ENCODE measurements around the gene FAM124A. TPM values are rescaled to one million over a fixed set of nuclear protein-coding genes. Genes with fewer than 3 reads are reported as not detected.

The FAM124A gene
- polyA plus RNA-seq, 2 of the 4 experiments (the other 2 are of a cell fraction) = 1.5 to 1.6 TPM

DNA sequence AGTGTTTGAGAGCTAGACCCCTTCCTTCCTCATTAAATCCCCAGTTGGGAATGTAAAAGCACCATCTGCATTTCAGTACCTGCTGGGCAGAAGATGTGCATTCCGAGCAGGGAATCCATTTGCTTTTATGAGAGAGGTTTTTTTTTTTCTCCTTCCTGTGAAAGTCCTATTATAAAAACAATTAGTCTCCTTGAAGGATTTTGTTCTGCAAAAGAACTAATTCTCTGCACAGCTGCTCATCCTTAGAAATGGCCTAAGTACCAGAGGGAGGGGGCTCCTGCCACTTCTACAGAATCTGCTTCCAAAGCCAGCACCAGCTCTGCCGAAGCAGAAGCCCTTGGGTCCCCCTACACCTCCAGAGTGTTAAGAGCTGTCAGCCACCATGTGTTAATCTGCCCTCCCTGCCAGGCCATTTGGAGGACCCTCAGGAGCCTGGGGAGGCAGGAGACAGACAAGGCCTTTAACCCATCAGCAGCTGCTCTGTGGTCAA lies 80.9 kb downstream of the FAM124A start (continued):
- TF ChIP-seq ATOH8 (CRISPR knock-in tag; IDR thresholded peaks at IDR 0.05; ENCODE audit: low read depth) = no peak

DNA sequence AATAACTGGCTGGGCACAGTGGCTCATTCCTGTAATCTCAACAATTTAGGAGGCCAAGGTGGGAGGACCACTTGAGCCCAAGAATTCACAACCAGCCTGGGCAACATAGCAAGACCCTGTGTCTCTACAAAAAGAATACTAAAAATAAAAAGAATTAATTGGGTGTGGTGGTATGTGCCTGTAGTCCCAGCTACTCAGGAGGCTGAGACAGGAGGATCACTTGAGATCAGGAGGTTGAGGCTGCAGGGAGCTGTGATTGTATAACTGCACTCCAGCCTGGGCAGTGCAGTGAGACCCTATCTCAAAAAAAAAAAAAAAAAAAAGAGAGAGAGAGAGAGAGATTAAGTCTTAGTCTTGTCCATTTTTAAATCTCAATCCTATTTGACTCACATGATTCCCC lies 81.7 kb downstream of the FAM124A start:
- POLR2A ChIA-PET = no interaction called here
- ATAC-seq (no peak), DNase-seq (ENCODE audit: low read depth in 1 of 2, low spot score in 1 of 2) (no peak), FAIRE-seq (no peak)
- Histone ChIP-seq H3K4me1 (no peaks in the 10 kb centered on the region), H3K27ac (no peak overlapping the region), H3K9me3 (no peaks in the 10 kb centered on the region), H3K4me3 (no peak overlapping the region), H3K4me2 (no peak overlapping the region)
- CTCF ChIA-PET = no interaction called here
- TF ChIP-seq HDAC2 (IDR thresholded peaks at IDR 0.05) = no peak
- TF ChIP-seq JUNB (IDR thresholded peaks at IDR 0.05) = no peak
- TF ChIP-seq MYC (IDR thresholded peaks at IDR 0.05; ENCODE audit: borderline replicate concordance, low read length) = no peak
- no peak for TF ChIP-seq NFE2L2 (conservative IDR thresholded peaks at IDR 0.05; ENCODE audit: low read length)
- no peak for TF ChIP-seq SREBF2 (IDR thresholded peaks at IDR 0.05)
- no peak for TF ChIP-seq MAX (IDR thresholded peaks at IDR 0.05)
- no peak for TF ChIP-seq SMC3 (IDR thresholded peaks at IDR 0.05)
- TF ChIP-seq, protein P1, sequence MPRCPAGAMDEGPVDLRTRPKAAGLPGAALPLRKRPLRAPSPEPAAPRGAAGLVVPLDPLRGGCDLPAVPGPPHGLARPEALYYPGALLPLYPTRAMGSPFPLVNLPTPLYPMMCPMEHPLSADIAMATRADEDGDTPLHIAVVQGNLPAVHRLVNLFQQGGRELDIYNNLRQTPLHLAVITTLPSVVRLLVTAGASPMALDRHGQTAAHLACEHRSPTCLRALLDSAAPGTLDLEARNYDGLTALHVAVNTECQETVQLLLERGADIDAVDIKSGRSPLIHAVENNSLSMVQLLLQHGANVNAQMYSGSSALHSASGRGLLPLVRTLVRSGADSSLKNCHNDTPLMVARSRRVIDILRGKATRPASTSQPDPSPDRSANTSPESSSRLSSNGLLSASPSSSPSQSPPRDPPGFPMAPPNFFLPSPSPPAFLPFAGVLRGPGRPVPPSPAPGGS (IDR thresholded peaks at IDR 0.05) = no peak
- no peak for TF ChIP-seq CBX2 (IDR thresholded peaks at IDR 0.05; ENCODE audit: borderline replicate concordance, low read depth)

DNA sequence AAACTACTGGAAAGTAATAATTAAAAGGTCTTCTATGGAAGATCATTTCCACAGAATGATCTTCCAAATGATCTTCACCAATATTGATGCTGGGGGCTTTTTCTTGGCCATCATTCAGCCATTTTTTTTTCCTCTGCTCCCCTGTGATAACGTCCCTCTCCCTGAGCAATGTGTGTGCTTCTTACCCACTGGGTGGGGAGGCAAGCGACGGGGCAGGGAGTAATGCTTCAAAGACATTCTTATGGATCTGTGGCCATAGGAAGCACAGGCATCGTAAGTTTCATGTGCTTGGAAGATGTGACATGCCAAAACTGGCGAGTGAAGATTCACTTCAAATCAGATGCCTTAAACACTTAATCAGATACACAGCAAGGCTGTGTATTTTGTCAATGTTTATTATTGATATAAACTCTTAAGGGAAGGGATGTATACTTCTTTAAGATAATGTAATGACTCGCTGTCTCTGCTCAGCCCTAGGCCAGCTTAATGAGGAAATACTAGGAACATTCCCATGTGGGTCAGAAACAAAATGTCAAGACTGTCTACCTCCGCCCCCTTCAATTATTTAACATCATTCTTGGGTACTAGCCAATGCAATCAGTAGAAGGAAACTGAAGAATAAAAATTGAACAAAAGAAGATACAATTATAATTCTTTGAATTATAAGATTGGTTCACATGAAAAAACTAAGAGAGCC lies 83.2 kb downstream of the FAM124A start:
- Histone ChIP-seq H3K4me2 (no peak overlapping the region), H3K4me3 (no peak overlapping the region), H3K27ac (no peak overlapping the region), H3K9me3 (no peaks in the 10 kb centered on the region), H3K4me1 (no peaks in the 10 kb centered on the region)
- ChIA-PET POLR2A (no interaction called here), CTCF (no interaction called here)
- no peak for DNase-seq (ENCODE audit: low read depth in 1 of 2, low spot score in 1 of 2)
- 75% methylated on average over 7 of the region's 7 CpGs for WGBS (ENCODE audit: missing lambda C conversion rate)
- ATAC-seq = no peak
- no peak for FAIRE-seq
- TF ChIP-seq ATOH8 (CRISPR knock-in tag; IDR thresholded peaks at IDR 0.05; ENCODE audit: low read depth) = no peak
- no peak for TF ChIP-seq TP53 (CRISPR knock-in tag; IDR thresholded peaks at IDR 0.05)
- TF ChIP-seq MYC (IDR thresholded peaks at IDR 0.05; ENCODE audit: borderline replicate concordance, low read length) = no peak
- no peak for TF ChIP-seq MAFK (IDR thresholded peaks at IDR 0.05; ENCODE audit: partially characterized antibody)
- TF ChIP-seq HMGXB4 (CRISPR knock-in tag; IDR thresholded peaks at IDR 0.05; ENCODE audit: borderline replicate concordance) = no peak
- no peak for TF ChIP-seq KDM5A (IDR thresholded peaks at IDR 0.05)
- TF ChIP-seq, protein P2, sequence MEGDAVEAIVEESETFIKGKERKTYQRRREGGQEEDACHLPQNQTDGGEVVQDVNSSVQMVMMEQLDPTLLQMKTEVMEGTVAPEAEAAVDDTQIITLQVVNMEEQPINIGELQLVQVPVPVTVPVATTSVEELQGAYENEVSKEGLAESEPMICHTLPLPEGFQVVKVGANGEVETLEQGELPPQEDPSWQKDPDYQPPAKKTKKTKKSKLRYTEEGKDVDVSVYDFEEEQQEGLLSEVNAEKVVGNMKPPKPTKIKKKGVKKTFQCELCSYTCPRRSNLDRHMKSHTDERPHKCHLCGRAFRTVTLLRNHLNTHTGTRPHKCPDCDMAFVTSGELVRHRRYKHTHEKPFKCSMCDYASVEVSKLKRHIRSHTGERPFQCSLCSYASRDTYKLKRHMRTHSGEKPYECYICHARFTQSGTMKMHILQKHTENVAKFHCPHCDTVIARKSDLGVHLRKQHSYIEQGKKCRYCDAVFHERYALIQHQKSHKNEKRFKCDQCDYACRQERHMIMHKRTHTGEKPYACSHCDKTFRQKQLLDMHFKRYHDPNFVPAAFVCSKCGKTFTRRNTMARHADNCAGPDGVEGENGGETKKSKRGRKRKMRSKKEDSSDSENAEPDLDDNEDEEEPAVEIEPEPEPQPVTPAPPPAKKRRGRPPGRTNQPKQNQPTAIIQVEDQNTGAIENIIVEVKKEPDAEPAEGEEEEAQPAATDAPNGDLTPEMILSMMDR (IDR thresholded peaks at IDR 0.05) = no peak
- no peak for TF ChIP-seq JUNB (IDR thresholded peaks at IDR 0.05)
- no peak for TF ChIP-seq POLR2AphosphoS2 (conservative IDR thresholded peaks at IDR 0.05; ENCODE audit: low read length)
- TF ChIP-seq NR3C1 (IDR thresholded peaks at IDR 0.05) = no peak
- no peak for TF ChIP-seq FOXS1 (CRISPR knock-in tag; IDR thresholded peaks at IDR 0.05)
- TF ChIP-seq, protein P3, sequence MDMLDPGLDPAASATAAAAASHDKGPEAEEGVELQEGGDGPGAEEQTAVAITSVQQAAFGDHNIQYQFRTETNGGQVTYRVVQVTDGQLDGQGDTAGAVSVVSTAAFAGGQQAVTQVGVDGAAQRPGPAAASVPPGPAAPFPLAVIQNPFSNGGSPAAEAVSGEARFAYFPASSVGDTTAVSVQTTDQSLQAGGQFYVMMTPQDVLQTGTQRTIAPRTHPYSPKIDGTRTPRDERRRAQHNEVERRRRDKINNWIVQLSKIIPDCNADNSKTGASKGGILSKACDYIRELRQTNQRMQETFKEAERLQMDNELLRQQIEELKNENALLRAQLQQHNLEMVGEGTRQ (IDR thresholded peaks at IDR 0.05) = no peak
- TF ChIP-seq SMC3 (IDR thresholded peaks at IDR 0.05) = no peak
- no peak for TF ChIP-seq NFE2L2 (conservative IDR thresholded peaks at IDR 0.05; ENCODE audit: low read length)
- no peak for TF ChIP-seq BHLHE40 (IDR thresholded peaks at IDR 0.05; ENCODE audit: low read depth, low read length)
